ENCODE measurements around the gene NUDT22.

- no peak for TF ChIP-seq USF1 (IDR thresholded peaks at IDR 0.05)
- peak; percentile 45; the same call in 1 of the 2 replicates for TF ChIP-seq TAF1 (IDR thresholded peaks at IDR 0.05; ENCODE audit: low read depth)
- TF ChIP-seq MAX (IDR thresholded peaks at IDR 0.05), result no peak
- no peak for TF ChIP-seq TCF12 (IDR thresholded peaks at IDR 0.05; ENCODE audit: low read depth)
- TF ChIP-seq YY1 (IDR thresholded peaks at IDR 0.05; ENCODE audit: low read depth), result no peak
- no peak for TF ChIP-seq CREB1 (IDR thresholded peaks at IDR 0.05; ENCODE audit: low read depth)
- TF ChIP-seq, protein P1, sequence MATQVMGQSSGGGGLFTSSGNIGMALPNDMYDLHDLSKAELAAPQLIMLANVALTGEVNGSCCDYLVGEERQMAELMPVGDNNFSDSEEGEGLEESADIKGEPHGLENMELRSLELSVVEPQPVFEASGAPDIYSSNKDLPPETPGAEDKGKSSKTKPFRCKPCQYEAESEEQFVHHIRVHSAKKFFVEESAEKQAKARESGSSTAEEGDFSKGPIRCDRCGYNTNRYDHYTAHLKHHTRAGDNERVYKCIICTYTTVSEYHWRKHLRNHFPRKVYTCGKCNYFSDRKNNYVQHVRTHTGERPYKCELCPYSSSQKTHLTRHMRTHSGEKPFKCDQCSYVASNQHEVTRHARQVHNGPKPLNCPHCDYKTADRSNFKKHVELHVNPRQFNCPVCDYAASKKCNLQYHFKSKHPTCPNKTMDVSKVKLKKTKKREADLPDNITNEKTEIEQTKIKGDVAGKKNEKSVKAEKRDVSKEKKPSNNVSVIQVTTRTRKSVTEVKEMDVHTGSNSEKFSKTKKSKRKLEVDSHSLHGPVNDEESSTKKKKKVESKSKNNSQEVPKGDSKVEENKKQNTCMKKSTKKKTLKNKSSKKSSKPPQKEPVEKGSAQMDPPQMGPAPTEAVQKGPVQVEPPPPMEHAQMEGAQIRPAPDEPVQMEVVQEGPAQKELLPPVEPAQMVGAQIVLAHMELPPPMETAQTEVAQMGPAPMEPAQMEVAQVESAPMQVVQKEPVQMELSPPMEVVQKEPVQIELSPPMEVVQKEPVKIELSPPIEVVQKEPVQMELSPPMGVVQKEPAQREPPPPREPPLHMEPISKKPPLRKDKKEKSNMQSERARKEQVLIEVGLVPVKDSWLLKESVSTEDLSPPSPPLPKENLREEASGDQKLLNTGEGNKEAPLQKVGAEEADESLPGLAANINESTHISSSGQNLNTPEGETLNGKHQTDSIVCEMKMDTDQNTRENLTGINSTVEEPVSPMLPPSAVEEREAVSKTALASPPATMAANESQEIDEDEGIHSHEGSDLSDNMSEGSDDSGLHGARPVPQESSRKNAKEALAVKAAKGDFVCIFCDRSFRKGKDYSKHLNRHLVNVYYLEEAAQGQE (IDR thresholded peaks at IDR 0.05; ENCODE audit: low read depth), result no peak
- no peak for TF ChIP-seq FOXM1 (IDR thresholded peaks at IDR 0.05; ENCODE audit: borderline replicate concordance, low read depth)
- no peak for TF ChIP-seq TEAD4 (IDR thresholded peaks at IDR 0.05)
- no peak for TF ChIP-seq CEBPB (IDR thresholded peaks at IDR 0.05)
Measured at GRCh38 chr11:64251016-64251752, 25.1 kb downstream of the NUDT22 start, which contains the start of gene PLCB3.
